ENCODE results near the gene P2RX1.

The P2RX1 gene

DNA sequence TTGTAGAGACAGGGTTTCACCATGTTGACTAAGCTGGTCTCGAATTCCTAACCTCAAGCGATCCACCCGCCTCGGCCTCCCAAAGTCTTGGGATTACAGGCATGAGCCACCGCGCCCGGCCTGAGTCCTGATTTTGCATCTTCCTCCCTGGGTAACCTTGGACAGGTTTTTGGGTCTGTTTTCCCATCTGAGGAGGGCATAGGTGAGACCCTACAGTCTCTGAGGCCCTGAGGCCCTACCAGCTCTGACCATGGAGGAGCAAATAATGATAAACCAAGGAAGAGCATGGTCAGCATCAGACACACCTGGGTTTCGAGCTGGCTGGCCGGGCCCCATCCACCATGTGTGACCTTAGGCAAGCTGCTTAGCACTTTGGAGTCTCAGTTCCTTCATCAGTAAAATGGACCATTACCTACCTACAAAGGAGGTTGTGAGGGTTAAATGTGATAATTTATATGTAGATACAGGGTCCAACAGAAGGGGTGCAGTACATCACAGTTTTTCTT lies 69.0 kb downstream of the P2RX1 start:
- no peak overlapping the region for H3K27ac ChIP-seq
- TF ChIP-seq, protein P1, sequence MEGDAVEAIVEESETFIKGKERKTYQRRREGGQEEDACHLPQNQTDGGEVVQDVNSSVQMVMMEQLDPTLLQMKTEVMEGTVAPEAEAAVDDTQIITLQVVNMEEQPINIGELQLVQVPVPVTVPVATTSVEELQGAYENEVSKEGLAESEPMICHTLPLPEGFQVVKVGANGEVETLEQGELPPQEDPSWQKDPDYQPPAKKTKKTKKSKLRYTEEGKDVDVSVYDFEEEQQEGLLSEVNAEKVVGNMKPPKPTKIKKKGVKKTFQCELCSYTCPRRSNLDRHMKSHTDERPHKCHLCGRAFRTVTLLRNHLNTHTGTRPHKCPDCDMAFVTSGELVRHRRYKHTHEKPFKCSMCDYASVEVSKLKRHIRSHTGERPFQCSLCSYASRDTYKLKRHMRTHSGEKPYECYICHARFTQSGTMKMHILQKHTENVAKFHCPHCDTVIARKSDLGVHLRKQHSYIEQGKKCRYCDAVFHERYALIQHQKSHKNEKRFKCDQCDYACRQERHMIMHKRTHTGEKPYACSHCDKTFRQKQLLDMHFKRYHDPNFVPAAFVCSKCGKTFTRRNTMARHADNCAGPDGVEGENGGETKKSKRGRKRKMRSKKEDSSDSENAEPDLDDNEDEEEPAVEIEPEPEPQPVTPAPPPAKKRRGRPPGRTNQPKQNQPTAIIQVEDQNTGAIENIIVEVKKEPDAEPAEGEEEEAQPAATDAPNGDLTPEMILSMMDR (conservative IDR thresholded peaks at IDR 0.05): no peak

Measured in VCaP (cell line).